H1 (cell line): ENCODE results near the gene MARK1. TPM values are rescaled to one million over a fixed set of nuclear protein-coding genes. Genes with fewer than 3 reads are reported as not detected.

Experiments
- CTCF ChIA-PET: fragments of 300-600 bp; sonication (Branson Sonifier 250); formaldehyde crosslinking; loops from one replicate; lab custom pipeline; 2021; ENCODE audit not compliant: partially characterized antibody; lab: Charles Lee
- POLR2A ChIA-PET: fragments of 300-600 bp; sonication (Branson Sonifier 250); formaldehyde crosslinking; loops from one replicate; lab custom pipeline; 2021; ENCODE audit warnings: inconsistent platforms; ENCODE audit not compliant: partially characterized antibody; lab: Charles Lee
- DNase-seq, 2 experiments: peaks; one replicate each; pipeline versions ENCODE4 v3.0.0 to v3.0.0-alpha.2; 2010 to 2022; ENCODE audit warnings: low spot score in 2 of 2, low read depth in 1 of 2, mixed read lengths in 1 of 2
- FAIRE-seq: peaks from 2 replicates; lab custom pipeline; 2011; peaks lifted over from hg19 to GRCh38; lab: Jason Lieb, UNC
- H2AFZ ChIP-seq: 2 replicates; pipeline ENCODE4 v1.8.1; 2012; ENCODE audit warnings: low read length, inconsistent platforms
- H2AK5ac ChIP-seq: 2 replicates; pipeline ENCODE4 v1.6.1; 2013; ENCODE audit warnings: low read depth, low read length
- H2BK120ac ChIP-seq: replicated peaks from 2 replicates; pipeline ENCODE3; 2013; ENCODE audit warnings: low read depth, low read length, inconsistent platforms
- H2BK12ac ChIP-seq: 2 replicates; pipeline ENCODE4 v1.6.1; 2013; ENCODE audit warnings: low read depth, low read length
- H2BK15ac ChIP-seq: 2 replicates; pipeline ENCODE4 v1.6.1; 2013; ENCODE audit warnings: low read length
- H2BK20ac ChIP-seq: 2 replicates; pipeline ENCODE4 v1.6.1; 2013; ENCODE audit warnings: low read length
- H2BK5ac ChIP-seq: 2 replicates; pipeline ENCODE4 v1.6.1; 2013; ENCODE audit warnings: low read depth, low read length
- H3K14ac ChIP-seq: 2 replicates; pipeline ENCODE4 v1.6.1; 2013; ENCODE audit warnings: inconsistent platforms; ENCODE audit not compliant: insufficient read length
- H3K18ac ChIP-seq: 2 replicates; pipeline ENCODE4 v1.6.1; 2013; ENCODE audit warnings: low read length; ENCODE audit errors: extremely low read depth
- H3K23ac ChIP-seq: 2 replicates; pipeline ENCODE4 v1.6.1; 2013; ENCODE audit warnings: inconsistent platforms; ENCODE audit not compliant: insufficient read length
- H3K23me2 ChIP-seq: 2 replicates; pipeline ENCODE4 v1.6.1; 2013; ENCODE audit warnings: low read depth, low read length
- H3K27ac ChIP-seq: 2 replicates; pipeline ENCODE4 v1.6.1; 2011; ENCODE audit warnings: low read depth, low read length, inconsistent platforms
- H3K27me3 ChIP-seq, 4 experiments: replicated peaks in 1 of 4; 1 replicate in 1 of 4; 2 replicates in 3 of 4; pipeline versions ENCODE4 v1.6.1 to v1.8.1; 2011 to 2013; ENCODE audit warnings: low read length in 3 of 4, mild to moderate bottlenecking in 3 of 4, inconsistent platforms in 2 of 4, mixed read lengths in 2 of 4, moderate library complexity in 1 of 4; ENCODE audit not compliant: control insufficient read depth in 3 of 4, insufficient read depth in 3 of 4; ENCODE audit errors: extremely low read depth in 1 of 4
- H3K36me3 ChIP-seq, 4 experiments: 2 replicates each; pipeline versions ENCODE4 v1.6.1 to v1.8.1; 2011 to 2013; ENCODE audit warnings: mild to moderate bottlenecking in 4 of 4, low read length in 3 of 4, moderate library complexity in 2 of 4, control low read depth in 1 of 4, inconsistent platforms in 1 of 4; ENCODE audit not compliant: insufficient read depth in 4 of 4, control insufficient read depth in 2 of 4
- H3K4ac ChIP-seq: replicated peaks from 2 replicates; pipeline ENCODE3; 2013; ENCODE audit warnings: low read length, low read depth, mixed read lengths, inconsistent platforms; ENCODE audit not compliant: insufficient read length
- H3K4me1 ChIP-seq, 4 experiments: replicated peaks in 1 of 4; 1 replicate in 1 of 4; 2 replicates in 3 of 4; pipeline versions ENCODE4 v1.6.1 to v1.8.1; 2011 to 2013; ENCODE audit warnings: low read length in 3 of 4, inconsistent platforms in 2 of 4, mixed read lengths in 1 of 4; ENCODE audit not compliant: insufficient read depth in 4 of 4, control insufficient read depth in 3 of 4
- H3K4me2 ChIP-seq, 2 experiments: 2 replicates each; pipeline versions ENCODE4 v1.6.1 to v1.8.1; 2011 to 2013; ENCODE audit warnings: low read depth in 2 of 2, low read length in 2 of 2, control low read depth in 1 of 2, inconsistent platforms in 1 of 2, mild to moderate bottlenecking in 1 of 2; ENCODE audit not compliant: insufficient read depth in 1 of 2
- H3K4me3 ChIP-seq, 4 experiments: fragments of 200-600, 300-600 bp in 1 of 4; sonication (generic), shearing (Covaris generic), sonication (Bioruptor Twin) in 1 of 4; 2 replicates each; pipeline versions ENCODE4 v1.5.1 to v1.8.1; 2011 to 2016; ENCODE audit warnings: low read length in 4 of 4, low read depth in 3 of 4, control low read depth in 2 of 4, inconsistent platforms in 2 of 4, mild to moderate bottlenecking in 2 of 4, mixed read lengths in 1 of 4, moderate library complexity in 1 of 4; ENCODE audit not compliant: insufficient read depth in 2 of 4; ENCODE audit errors: extremely low read depth in 1 of 4
- H3K56ac ChIP-seq: replicated peaks from 2 replicates; pipeline ENCODE3; 2013; ENCODE audit warnings: low read depth, mild to moderate bottlenecking, mixed read lengths, low read length, inconsistent platforms; ENCODE audit not compliant: insufficient read length
- H3K79me1 ChIP-seq: 2 replicates; pipeline ENCODE4 v1.6.1; 2013; ENCODE audit warnings: low read depth, low read length, control low read depth
- H3K79me2 ChIP-seq, 2 experiments: 2 replicates each; pipeline versions ENCODE4 v1.6.1 to v1.8.1; 2012 to 2013; ENCODE audit warnings: low read length in 2 of 2, mild to moderate bottlenecking in 2 of 2, inconsistent platforms in 1 of 2; ENCODE audit not compliant: insufficient read depth in 2 of 2, control insufficient read depth in 1 of 2
- H3K9ac ChIP-seq, 4 experiments: replicated peaks in 1 of 4; 1 replicate in 1 of 4; 2 replicates in 3 of 4; pipeline versions ENCODE4 v1.6.1 to v1.8.1; 2011 to 2013; ENCODE audit warnings: low read depth in 3 of 4, low read length in 3 of 4, control low read depth in 2 of 4, mild to moderate bottlenecking in 2 of 4, moderate library complexity in 2 of 4, inconsistent platforms in 1 of 4; ENCODE audit errors: extremely low read depth in 1 of 4
- H3K9me3 ChIP-seq, 2 experiments: 2 replicates each; pipeline versions ENCODE4 v1.6.1 to v1.8.1; 2012 to 2013; ENCODE audit warnings: mild to moderate bottlenecking in 2 of 2, moderate library complexity in 2 of 2, control low read depth in 1 of 2, inconsistent platforms in 1 of 2, low read depth in 1 of 2, low read length in 1 of 2, mixed read lengths in 1 of 2; ENCODE audit not compliant: insufficient read depth in 2 of 2
- H4K20me1 ChIP-seq, 2 experiments: replicated peaks in 1 of 2; 2 replicates each; pipeline versions ENCODE3 to v1.8.1; 2011 to 2013; ENCODE audit warnings: inconsistent platforms in 2 of 2, low read length in 2 of 2, mild to moderate bottlenecking in 1 of 2; ENCODE audit not compliant: insufficient read depth in 2 of 2, control insufficient read depth in 1 of 2
- H4K5ac ChIP-seq: 2 replicates; pipeline ENCODE4 v1.6.1; 2013; ENCODE audit warnings: low read length, low read depth, mixed read lengths, inconsistent platforms; ENCODE audit not compliant: insufficient read length
- H4K8ac ChIP-seq: 2 replicates; pipeline ENCODE4 v1.8.0; 2013; ENCODE audit warnings: mild to moderate bottlenecking, moderate library complexity, low read length, inconsistent platforms; ENCODE audit not compliant: insufficient read depth; ENCODE audit errors: extremely low read depth
- H4K91ac ChIP-seq: replicated peaks from 2 replicates; pipeline ENCODE3; 2013; ENCODE audit warnings: low read length, mixed read lengths, inconsistent platforms; ENCODE audit not compliant: insufficient read length
- BCL11A ChIP-seq, 2 experiments: IDR thresholded peaks; one replicate each; pipeline ENCODE4 v1.6.1; 2011; ENCODE audit warnings: low read depth in 2 of 2, low read length in 2 of 2, mild to moderate bottlenecking in 2 of 2
- CTCF ChIP-seq, 3 experiments: IDR thresholded peaks; 1 replicate in 2 of 3; 2 replicates in 1 of 3; pipeline versions ENCODE4 v1.5.1 to v1.6.1; 2011; ENCODE audit warnings: low read length in 3 of 3, mild to moderate bottlenecking in 3 of 3, inconsistent platforms in 2 of 3, low read depth in 1 of 3, moderate library complexity in 1 of 3; ENCODE audit not compliant: insufficient read depth in 1 of 3; ENCODE audit errors: control extremely low read depth in 1 of 3
- MAFK ChIP-seq: IDR thresholded peaks from 2 replicates; pipeline ENCODE4 v1.6.1; 2012; ENCODE audit warnings: low read depth, mild to moderate bottlenecking, improper control_type of control experiment, low read length
- NANOG ChIP-seq: IDR thresholded peaks from 2 replicates; pipeline ENCODE4 v1.6.1; 2011; ENCODE audit warnings: low read length, low read depth, mild to moderate bottlenecking, inconsistent platforms; ENCODE audit not compliant: insufficient read depth, poor library complexity, severe bottlenecking
- RAD21 ChIP-seq, 2 experiments: IDR thresholded peaks in 1 of 2; conservative IDR thresholded peaks in 1 of 2; 2 replicates each; pipeline ENCODE4 v1.6.1; 2011; ENCODE audit warnings: low read depth in 2 of 2, low read length in 2 of 2, improper control_type of control experiment in 1 of 2, inconsistent platforms in 1 of 2, mild to moderate bottlenecking in 1 of 2, moderate library complexity in 1 of 2
- RXRA ChIP-seq: IDR thresholded peaks from 2 replicates; pipeline ENCODE4 v1.6.1; 2011; ENCODE audit warnings: low read depth, mild to moderate bottlenecking, low read length, moderate library complexity; ENCODE audit not compliant: insufficient read depth
- SAP30 ChIP-seq: fragments of 300-600 bp; sonication (generic); IDR thresholded peaks from 2 replicates; pipeline ENCODE4 v1.7.1; 2012; ENCODE audit warnings: low read length, moderate library complexity, mild to moderate bottlenecking, inconsistent platforms; ENCODE audit not compliant: insufficient read depth, insufficient replicate concordance
- SIN3A ChIP-seq, 2 experiments: IDR thresholded peaks in 1 of 2; conservative IDR thresholded peaks in 1 of 2; 2 replicates each; pipeline ENCODE4 v1.6.1; 2011 to 2012; ENCODE audit warnings: low read length in 2 of 2, improper control_type of control experiment in 1 of 2, low read depth in 1 of 2, mild to moderate bottlenecking in 1 of 2
- WGBS, 2 experiments: shearing (Covaris generic) in 1 of 2; methylation state at CpG; one replicate each; pipeline versions ENCODE4 v1.1.6 to v1.1.7; 2013 to 2015; ENCODE audit warnings: low lambda C conversion rate in 2 of 2, mixed read lengths in 2 of 2, inconsistent platforms in 1 of 2, low coverage in 1 of 2, missing lambda C conversion rate in 1 of 2; ENCODE audit not compliant: insufficient replicate concordance in 2 of 2, insufficient coverage in 1 of 2, insufficient read length in 1 of 2; ENCODE audit errors: extremely low coverage in 1 of 2, missing lambda C conversion rate in 1 of 2; 5-methylcytosine and 5-hydroxymethylcytosine counted together
- polyA plus RNA-seq, 7 experiments: library from polyadenylated mRNA; depleted of rRNA in 3 of 7; stranded (reverse) in 5 of 7; unstranded in 2 of 7; fragments of >200 nt in 5 of 7; fragments of 200-250 nt in 2 of 7; gene quantifications; 1 replicate in 5 of 7; 2 replicates in 1 of 7; 4 replicates in 1 of 7; pipeline versions ENCODE4 v1.2.1 to v1.2.3, GENCODE V29; 2011 to 2013; ENCODE audit warnings: missing spikeins in 2 of 7, mixed read lengths in 2 of 7
- total RNA-seq: library from RNA; stranded (reverse); fragmentation: NEBNext Ultra II Directional; extraction: Animal tissue kit (Norgen Biotek cat#: 25700); gene quantifications from 2 replicates; pipeline ENCODE4 v1.2.1, GENCODE V29; 2021

Gene MARK1
- total and polyA plus RNA-seq, 2 of the 8 experiments (the other 6 are each of a cell fraction or from before 2014, with no cell fraction given), result 5.5 to 20.5 TPM

- Histone ChIP-seq H2BK5ac (no peak overlapping the region), H3K79me1 (no peaks in the 10 kb centered on the region), H2BK120ac (no peak overlapping the region), H3K36me3 (no peaks in the 10 kb centered on the region), H3K27me3 (no peaks in the 10 kb centered on the region), H4K5ac (no peak overlapping the region), H3K23ac (no peak overlapping the region), H4K20me1 (no peaks in the 10 kb centered on the region), H3K4me2 (no peak overlapping the region), H3K9ac (no peak overlapping the region), H3K14ac (no peak overlapping the region), H3K18ac (no peak overlapping the region), H4K91ac (no peak overlapping the region), H3K79me2 (no peaks in the 10 kb centered on the region), H2BK15ac (no peak overlapping the region), H3K9me3 (no peaks in the 10 kb centered on the region; a peak in 1 of 4 replicates)
- DNase-seq (no peak), FAIRE-seq (no peak)
- ChIA-PET POLR2A (interaction anchor here (1.1 kb wide), 1 partner anchor 106 kb away, joined by 3 read pairs; no protein-coding TSS in a partner anchor), CTCF (interaction anchor here (0.6 to 4.4 kb wide), 14 partner anchors 9 to 267 kb away, joined by 3 to 29 read pairs (median 4); no protein-coding TSS in a partner anchor)
- WGBS, 2 experiments, result 84% methylated on average over 3 of the region's 3 CpGs; no CpG with 5 or more reads in 1 of the 2 experiments
- TF ChIP-seq NANOG (no peak), SAP30 (no peak), SIN3A (conservative IDR thresholded peaks at IDR 0.05 in 1 of 2, IDR thresholded peaks at IDR 0.05 in 1 of 2; ENCODE audit: low read depth in 1 of 2, low read length in 2 of 2) (no peak), BCL11A (IDR thresholded peaks at IDR 0.05; ENCODE audit: low read depth in 2 of 2, low read length in 2 of 2) (no peak), RXRA (no peak), RAD21 (IDR thresholded peaks at IDR 0.05 in 1 of 2, conservative IDR thresholded peaks at IDR 0.05 in 1 of 2; ENCODE audit: low read depth in 2 of 2, low read length in 2 of 2) (peak; percentile 37 to 65), CTCF (IDR thresholded peaks at IDR 0.05; ENCODE audit: control extremely low read depth in 1 of 3, insufficient read depth in 1 of 3, low read depth in 1 of 3, low read length in 3 of 3) (peak in 1 of 3 experiments; percentile 30; a peak in 1 of 4 replicates), MAFK (no peak)
- TF ChIP-seq, all 59 proteins: peak for 2
- no peak overlapping the region for H3K4me3 ChIP-seq
- H3K4ac ChIP-seq, result no peak overlapping the region
- H3K27ac ChIP-seq, result no peak overlapping the region
- H4K8ac ChIP-seq, result no peak overlapping the region
- H3K4me1 ChIP-seq, result no peaks in the 10 kb centered on the region
- H2AFZ ChIP-seq, result no peak overlapping the region
- H2BK12ac ChIP-seq, result no peak overlapping the region
- no peaks in the 10 kb centered on the region for H3K23me2 ChIP-seq
- H3K56ac ChIP-seq, result no peak overlapping the region
- H2BK20ac ChIP-seq, result no peak overlapping the region
- H2AK5ac ChIP-seq, result no peak overlapping the region
Observed at GRCh38 chr1:220485131-220485530, 42.8 kb upstream of the MARK1 start.
